Stromal cell of bone marrow (primary cell): Measurements from ENCODE around the gene GBP7.
"Not testable (repeated sequence)": the region's sequence is repeated elsewhere in the genome, so short reads cannot be mapped to it uniquely, and the experiment has no call there.

Experiments used
- DNase-seq: peaks from one replicate; pipeline ENCODE4 v3.0.0-alpha.2; 2012; ENCODE audit warnings: low read depth

Gene GBP7

DNA sequence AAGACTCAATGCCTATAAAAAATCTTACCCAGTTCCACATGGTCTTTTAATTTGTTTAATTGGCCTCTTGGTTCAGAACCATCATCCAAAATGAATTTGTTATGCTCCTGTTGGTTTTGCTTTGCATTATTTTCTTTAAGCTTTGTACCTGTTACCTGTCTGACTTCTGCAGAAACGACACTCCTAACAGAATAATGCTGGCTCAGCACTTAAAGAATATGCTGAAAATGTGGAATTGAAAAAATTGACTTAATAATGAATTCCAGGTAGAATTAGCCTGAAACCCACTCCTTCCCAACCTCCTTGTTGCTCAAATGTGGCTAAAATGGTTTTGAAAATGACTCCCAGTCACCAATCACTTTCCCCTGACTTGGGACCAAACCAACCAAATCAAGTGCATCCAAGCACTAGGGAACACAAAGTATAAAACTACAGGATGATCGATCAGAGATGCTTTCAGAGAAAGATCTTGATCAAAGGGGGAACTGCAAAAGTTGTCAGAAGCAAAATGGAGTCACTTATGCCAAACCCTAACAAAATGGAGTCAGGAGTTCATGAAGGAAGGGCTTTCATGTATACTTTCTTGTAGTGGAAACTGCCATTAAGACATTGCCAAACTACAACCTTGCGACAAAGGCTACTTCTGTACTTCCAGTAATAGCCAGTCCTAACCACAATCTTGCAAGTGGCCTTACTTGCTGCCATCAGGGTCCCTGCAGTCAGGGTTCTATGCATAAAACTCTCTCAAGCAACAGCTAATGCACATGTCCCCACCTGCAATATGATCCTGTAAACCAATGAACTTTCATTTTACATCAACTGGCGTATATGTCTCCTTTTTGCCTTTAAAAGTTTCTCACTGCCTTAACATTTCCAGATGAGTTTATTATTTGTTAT, 5.4 kb downstream of the GBP7 start:
- no peak for DNase-seq

DNA sequence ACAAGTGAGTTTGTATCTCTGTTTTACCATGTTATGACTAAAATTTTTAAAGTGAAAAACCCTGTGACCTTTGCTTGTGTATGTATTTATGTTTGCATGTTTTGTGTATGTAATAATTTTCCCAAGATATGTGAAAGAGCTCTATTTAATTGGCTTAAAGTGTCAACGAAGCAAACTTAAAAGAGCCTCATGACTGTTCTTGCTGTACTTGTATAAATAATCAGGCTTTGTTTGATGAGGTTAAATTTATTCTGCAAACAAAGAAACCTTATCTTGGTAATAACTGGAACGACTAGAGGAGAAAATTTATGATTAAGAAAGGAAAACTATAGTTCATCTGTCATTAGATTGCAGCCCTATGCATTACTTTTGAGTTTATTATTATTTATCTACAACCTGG, 6.6 kb downstream of the GBP7 start:
- no peak for DNase-seq

DNA sequence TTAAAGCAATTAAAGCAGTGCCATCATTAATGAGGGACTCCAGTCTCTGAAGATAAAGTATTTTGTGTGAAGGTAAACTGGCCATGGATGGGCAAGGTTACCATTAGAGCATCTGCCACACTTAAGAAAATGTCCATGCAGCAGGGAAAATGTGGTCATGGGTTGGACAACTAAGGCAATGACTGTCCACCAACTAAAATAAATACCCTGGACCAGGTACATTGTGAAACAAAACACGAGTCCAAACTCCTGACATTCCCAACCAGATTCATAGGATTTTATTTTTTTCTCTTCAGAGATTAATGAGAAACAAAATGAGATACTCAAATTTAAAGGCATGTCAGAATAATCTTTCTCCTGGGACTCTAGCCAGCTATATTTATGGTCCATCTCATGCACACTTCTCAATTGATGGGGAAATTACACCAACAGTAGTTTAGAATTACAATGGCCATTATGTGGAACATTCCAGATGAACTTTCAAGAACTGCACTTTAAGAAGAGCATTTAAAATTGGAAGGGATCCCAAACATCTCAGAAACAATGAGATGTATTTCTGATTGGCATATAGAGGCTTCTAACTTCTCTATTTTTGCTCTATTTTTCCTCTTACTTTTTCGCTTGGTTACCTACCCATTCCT, 8.1 kb downstream of the GBP7 start:
- no peak for DNase-seq

DNA sequence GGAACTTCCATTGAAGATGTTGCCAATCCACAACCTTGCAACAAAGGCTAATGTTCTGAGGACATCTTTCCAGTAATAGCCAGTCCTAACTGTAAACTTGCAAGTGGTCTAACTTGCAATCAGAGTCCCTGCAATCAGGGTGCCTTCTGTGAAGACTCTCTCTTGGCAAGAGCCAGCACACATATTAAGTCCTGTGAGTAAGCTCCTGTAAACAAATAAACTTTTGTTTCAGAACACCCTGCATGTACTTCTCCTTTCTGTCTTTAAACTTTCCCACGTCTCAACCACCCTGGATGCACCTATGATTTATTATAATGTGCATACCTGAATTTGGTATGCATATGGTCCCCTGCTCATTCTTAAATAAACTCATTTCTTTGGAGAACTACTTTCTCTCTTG, 9.1 kb downstream of the GBP7 start:
- DNase-seq, result no peak

DNA sequence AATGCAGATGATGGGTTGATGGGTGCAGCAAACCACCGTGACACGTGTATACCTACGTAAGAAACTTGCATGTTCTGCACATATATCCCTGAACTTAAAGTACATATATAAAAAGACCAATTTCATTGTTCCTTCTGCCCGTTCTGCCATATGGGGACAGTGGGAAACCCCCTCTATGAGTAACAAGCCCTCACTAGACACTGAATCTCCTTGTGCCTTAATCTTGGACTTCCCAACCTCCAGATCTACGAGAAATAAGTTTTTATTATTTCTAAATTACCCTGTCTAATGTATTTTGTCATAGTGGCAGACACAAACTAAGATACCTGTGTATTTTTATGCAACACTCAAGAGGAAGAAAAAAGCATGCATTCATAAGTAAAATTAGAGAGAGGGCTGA, 10.0 kb downstream of the GBP7 start:
- DNase-seq, result no peak

DNA sequence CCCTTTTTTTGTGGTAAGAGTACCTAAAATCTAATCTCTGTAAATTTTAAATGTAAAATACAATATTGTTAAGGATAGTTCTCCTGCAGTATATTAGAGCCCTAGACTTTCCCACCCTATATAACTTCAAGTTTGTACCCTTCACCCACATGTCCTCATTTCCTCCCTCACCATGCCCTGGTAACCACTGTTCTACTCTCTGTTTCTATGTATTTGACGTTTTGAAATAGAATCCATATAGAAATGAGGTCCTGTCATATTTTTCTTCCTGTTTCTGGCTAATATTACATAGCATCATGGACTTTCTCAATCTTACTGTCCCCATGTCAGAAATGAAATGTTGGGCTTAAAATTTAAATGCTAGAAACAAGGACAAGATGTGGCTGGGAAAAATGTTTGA, 24.8 kb downstream of the GBP7 start:
- no peak for DNase-seq

DNA sequence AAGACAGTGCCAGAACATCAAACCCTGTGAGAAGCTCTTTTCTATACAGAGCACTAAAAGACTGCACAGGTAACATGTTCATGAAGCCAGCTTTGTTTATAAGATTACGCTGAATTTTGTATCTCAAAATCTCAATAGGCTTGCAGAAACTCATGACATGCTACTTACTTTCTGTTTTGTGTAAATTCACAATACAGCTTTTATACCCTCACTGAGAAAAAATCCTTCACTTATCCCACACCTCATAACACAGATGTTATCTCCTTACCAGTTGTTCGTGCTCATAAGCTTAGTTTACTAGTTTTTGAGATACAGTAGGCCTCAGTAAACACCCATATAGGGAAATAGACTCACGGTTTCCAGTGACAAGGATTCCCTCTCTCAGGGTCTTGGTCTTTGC, 25.8 kb downstream of the GBP7 start:
- DNase-seq, result no peak

DNA sequence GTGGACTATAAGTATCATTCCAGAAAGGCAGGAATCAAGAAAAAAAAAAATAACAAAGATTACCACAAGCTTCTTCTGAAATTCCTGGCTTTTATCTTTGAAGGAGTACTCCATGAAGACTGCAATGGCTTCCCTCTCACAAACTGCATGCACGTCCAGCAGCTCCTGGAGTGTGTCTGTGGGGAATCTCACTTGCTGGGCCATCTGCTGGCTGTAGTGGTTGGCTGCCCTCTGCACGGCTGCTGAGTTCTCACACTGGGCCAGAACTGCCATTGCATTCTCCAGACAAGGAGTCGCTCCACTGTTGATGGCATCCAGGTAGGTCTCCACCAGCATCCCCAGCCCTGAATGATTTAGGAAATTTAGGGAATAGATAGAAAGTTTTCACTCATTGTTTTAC, 26.6 kb downstream of the GBP7 start:
- DNase-seq, result no peak

DNA sequence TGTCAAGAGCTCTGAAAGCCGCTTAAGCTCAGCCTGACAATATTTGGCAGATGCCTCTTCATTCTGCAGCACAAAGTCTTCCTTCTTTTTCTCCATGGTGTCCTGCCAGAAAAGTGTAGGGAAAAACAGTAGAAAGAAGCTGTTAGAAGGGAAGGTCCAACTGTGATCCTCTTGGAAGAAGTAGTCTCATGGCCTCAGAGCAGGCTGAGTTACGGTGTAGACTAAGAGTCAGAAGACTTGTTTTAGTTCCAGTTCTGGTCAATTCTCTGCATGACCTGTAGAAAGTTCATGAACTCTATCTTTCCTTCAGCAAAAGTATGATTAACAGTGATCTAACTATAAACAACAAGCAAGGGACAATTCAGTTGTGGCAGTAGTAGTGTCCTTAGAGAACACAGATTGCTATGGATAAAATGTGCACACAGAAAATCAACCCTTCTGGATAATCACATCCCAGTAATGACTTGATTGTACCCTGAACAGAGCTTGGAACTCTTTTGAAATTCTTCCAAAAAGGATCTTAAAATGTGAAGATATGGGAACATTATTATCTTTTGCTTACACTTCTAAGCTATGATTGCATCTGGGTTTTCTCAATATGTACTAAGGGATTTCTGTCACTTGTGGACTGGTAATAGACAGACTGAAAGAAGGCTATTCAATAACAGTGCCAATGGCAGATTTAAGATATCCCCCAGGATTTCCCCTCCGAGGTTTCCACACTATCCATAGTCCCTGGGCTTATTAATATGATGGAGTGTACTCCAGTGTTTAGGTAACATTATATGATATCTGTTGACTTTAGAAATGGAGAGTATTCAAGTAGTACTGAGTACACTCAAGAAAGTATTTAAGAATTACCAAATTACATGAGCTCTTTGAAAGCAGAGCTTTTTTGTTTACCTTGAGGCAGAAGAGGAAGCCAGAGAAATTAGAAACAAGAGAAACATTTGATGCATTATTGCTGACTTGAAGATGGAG, 27.8 kb downstream of the GBP7 start:
- no peak for DNase-seq

DNA sequence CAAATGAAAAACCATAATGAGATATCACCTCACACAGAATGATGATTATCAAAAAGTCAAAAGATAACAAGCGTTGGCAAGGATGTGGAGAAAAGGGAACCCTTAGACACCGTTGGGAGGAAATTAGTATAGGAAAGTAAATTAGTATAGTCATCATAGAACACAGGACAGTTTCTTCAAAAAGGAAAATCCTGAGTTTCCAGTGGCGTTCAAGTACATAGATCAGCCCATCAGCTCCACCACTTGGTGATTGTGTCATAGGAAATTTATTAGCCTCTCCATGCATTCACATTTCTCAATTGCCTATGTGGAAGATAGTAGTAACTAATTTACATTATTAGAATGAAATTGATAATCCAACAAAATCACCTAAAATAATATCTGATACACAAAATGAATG, 29.1 kb downstream of the GBP7 start:
- DNase-seq, result no peak

DNA sequence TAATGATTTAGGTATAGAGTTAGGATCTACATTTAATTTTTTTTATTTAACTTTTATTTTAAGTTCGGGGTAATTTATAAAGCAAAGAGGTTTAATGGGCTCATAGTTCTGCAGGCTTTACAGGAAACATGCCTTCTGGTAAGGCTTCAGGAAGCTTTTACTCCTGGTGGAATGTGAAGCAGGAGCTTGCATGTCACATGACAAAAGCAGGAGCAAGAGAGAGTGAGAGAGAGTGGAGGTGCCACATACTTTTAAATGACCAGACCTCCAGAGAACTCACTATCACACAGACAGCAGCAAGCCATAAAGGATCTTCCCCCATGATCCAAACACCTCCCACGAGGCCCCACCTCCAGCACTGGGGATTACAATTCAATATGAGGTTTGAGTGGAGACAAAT, 32.3 kb downstream of the GBP7 start:
- DNase-seq, result no peak

DNA sequence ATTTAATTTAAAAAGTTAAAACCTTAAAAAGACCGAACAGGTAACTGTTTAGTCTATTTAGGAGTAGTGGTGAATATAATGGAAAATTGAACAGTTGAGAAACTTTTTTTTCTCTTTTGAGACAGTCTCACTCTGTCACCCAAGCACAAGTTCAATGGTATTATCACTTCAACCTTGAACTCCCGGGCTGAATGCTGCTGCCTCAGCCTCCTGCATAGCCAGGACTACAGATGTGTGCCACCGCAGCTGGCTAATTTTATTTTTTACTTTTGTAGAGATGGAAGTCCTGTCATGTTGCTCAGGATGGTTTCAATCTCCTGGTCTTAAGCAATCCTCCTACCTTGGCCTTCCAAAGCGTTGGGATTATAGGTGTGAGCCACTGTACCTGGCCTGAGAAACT, 33.6 kb downstream of the GBP7 start:
- no peak for DNase-seq

DNA sequence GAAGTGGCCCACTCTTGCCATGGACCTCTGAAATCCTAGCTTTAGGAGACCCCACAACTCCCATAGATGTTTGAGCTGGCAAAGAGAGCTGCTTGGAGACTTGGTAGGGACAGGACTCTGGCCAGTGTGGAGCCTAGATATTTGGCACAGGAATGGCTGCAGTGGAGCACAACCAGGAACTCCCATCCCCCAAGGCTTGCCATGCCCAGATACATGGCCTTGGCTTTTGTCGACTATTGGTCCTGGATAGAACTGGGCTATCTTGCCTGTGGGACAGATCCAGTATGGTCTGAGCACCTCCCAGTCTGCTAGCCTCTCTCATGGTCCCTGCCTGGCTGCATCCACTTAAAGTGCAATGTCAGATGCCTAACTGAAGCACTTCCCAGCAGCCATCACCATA, 42.1 kb downstream of the GBP7 start:
- no peak for DNase-seq

DNA sequence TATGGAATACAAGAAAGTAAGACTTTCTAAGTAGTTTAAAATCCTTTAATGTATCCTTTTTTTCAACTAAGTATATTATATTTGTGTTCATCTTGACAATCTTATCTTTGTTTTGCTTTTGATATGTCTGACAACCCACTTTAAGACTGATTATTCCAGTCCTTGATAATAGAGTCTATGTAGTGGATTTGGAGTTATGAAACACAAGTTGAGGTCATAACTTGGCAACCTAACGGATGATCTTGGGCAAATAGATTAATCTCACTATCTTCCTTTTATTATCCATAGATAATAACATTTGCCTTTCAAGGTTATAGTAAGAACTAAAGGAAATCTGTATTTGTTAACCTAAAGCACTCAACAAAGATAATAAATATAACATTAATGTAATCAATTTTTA, 45.1 kb downstream of the GBP7 start:
- no peak for DNase-seq

DNA sequence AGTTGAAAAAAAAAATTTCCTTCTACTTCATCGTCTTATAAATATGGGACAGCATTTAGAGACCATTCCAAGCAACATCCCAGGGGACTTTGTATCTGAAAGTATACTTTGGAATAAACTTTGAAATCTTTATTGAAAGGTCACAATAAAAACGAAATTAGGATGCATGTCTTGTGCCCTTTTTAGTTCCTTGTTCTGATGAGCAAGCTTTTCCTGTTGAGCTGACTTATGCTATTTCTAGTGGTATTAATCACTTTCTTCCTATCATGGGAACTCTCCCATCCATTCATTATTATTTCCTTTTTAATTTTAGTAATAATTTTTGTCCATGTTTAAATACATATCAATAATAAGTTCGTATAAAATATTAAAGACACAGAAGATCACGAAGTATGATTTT, 45.9 kb downstream of the GBP7 start:
- DNase-seq, result no peak

DNA sequence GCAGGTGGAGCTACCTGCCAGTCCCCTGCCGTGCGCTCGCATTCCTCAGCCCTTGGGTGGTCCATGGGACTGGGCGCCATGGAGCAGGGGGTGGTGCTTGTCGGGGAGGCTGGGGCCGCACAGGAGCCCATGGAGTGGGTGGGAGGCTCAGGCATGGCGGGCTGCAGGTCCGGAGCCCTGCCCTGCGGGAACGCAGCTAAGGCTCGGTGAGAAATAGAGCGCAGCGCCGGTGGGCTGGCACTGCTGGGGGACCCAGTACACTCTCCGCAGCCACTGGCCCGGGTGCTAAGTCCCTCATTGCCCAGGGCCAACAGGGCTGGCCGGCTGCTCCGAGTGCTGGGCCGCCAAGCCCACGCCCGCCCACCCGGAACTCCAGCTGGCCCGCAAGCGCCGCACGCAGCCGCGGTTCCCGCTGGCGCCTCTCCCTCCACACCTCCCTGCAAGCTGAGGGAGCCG, 47.8 kb downstream of the GBP7 start:
- DNase-seq, result not testable (repeated sequence)

DNA sequence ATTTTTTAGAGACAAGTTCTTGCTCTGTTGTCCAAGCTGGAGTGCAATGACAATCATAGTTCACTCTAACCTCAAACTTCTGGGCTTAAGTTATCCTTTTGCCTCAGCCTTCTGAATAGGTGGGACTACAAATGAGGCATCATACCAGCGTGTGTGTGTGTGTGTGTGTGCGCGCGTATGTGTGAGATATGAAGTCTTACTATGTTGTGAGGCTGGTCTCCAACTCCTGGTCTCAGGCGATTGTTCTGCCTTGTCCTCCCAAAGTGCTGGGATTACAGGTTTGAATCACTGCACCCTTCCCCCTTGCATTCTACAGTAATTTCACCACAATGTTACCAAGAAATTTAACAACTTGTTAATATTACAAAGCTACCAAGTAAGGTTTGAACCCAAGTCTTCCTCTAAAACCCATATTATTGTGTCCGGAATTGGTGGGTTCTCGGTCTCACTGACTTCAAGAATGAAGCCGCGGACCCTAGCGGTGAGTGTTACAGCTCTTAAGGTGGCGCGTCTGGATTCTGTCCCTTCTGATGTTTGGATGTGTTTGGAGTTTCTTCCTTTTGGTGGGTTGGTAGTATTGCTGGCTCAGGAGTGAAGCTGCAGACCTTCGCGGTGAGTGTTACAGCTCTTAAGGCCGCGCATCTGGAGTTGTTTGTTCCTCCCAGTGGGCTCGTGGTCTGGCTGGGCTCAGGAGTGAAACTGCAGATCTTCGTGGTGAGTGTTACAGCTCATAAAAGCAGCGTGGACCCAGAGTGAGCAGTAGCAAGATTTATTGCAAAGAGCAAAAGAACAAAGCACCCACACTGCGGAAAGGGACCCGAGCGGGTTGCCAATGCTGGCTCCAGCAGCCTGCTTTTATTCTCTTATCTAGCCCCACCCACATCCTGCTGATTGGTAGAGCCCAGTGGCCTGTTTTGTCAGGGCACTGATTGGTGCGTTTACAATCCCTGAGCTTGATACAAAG, 48.9 kb downstream of the GBP7 start:
- not testable (repeated sequence) for DNase-seq

DNA sequence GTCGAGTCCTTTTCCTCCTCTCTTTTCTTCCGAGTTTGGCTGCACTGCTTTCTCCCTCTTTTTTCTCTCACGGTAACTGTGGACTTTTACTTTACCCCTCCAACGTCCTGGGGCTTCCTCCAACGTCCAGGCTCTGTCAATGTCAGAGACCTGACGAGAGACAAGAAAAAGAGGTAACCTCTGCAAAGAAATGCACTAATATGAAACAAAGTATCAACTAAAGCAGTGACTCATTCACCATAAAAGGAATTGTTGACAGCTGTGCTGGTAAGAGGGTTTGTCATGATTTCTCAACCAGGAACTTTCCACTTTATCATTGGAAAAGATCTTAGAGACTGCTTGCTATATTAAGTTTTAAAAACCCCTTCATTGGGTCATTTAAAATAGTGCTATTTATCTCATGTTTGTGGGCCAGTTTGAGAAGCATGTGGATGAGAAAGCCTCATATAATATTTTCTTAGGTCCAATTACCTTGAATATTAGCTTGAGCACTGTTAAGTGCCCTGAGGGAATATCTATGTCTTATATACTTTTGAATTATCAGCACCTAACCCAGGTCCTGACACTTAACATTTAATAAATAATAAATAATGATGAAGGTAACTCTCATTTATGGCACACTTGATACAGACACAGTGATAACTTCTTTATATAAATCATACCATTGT, 49.8 kb downstream of the GBP7 start, which contains the start of gene GBP2:
TSS of gene GBP2 (minus strand) at position 202 of the 668 bp plus-strand sequence. CDS start 4,148 bp downstream, outside the sequence.
- DNase-seq, result peak; percentile 76

DNA sequence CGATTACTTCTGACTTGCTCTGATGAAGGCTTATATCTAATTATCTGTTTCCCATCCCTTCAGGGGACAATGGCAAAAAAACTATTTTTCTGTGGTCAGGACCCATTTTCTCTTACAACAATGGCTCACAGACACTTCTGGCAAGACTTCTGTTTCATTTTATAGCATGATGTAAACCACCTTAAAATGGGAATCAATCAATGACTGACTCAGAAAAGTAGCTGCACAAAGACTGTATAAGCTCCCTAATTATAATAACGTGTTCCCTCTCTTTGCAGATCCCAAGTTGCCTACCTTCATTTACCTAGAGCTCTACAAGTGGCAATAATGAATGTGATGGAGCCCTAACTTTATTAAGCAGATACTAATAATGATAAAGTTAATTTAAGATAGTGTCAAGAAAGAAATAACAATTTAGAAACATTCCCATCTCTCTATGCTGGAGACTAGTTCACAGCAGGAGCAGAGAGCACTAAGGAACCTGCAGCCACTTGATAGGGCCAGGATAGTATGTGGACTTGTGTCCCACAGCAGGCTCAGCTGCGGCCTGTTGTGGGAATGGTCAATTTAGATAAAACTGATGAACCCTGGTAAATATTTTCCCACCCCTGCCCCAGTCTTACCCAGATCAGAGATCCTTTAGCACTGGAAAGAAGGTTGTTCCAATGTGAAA, 50.4 kb downstream of the GBP7 start:
- DNase-seq, result no peak

DNA sequence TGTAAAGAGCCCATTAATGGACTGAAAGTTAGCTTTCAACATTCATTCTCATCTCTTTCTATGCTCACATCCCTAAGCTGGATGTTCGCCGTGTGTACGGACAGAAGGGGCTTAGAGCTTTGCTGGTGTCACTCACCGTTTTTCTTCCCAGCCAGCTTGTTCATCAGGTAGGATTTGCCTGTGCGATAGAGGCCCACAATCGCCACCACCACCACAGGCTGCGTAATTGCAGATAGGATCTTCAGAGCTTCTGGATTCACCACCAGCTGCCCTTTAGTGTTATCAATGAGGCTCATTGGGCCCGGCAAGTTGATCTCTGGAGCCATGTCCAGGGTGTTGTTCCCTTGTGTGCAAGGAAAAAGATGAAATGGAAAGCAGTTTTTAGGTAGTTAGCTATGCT, 54.2 kb downstream of the GBP7 start:
- DNase-seq, result no peak
